ENCODE measurements around the gene IRF8.

The IRF8 gene

GRCh38 chr16:85917959-85918358 lies 19.0 kb downstream of the IRF8 start:
- POLR2A ChIA-PET, result no interaction called here
- CTCF ChIA-PET, result no interaction called here
- H3K9me3 ChIP-seq (ENCODE audit: control extremely low read depth in 1 of 5, control insufficient read depth in 4 of 5, insufficient read depth in 2 of 5, low read depth in 1 of 5, low read length in 4 of 5), result no peaks in the 10 kb centered on the region

GRCh38 chr16:85918436-85918835 lies 19.5 kb downstream of the IRF8 start:
- no peak overlapping the region for H3K4me3 ChIP-seq (ENCODE audit: control insufficient read depth in 1 of 7, extremely low read depth in 1 of 7, insufficient read depth in 4 of 7, low read depth in 2 of 7, low read length in 6 of 7)
- no peak for DNase-seq
- no peak overlapping the region for H3K27ac ChIP-seq (ENCODE audit: insufficient read depth in 1 of 2, low read depth in 1 of 2, low read length in 2 of 2, poor library complexity in 1 of 2, severe bottlenecking in 2 of 2)
- no peaks in the 10 kb centered on the region for H3K9me3 ChIP-seq (ENCODE audit: control extremely low read depth in 1 of 5, control insufficient read depth in 4 of 5, insufficient read depth in 2 of 5, low read depth in 1 of 5, low read length in 4 of 5)
- peaks cover 0 to 8% (median 0%) of the 10 kb centered on the region in 4 experiments for H3K36me3 ChIP-seq (ENCODE audit: control insufficient read depth in 4 of 4, insufficient read depth in 4 of 4, low read length in 3 of 4)
- peaks cover 0 to 12% (median 0%) of the 10 kb centered on the region in 5 experiments for H3K27me3 ChIP-seq (replicated peaks in 2 of 5; ENCODE audit: control insufficient read depth in 4 of 5, insufficient read depth in 5 of 5, low read length in 4 of 5)
- 99% methylated on average over 23 of the region's 30 CpGs for WGBS (ENCODE audit: insufficient coverage)
- POLR2A ChIA-PET, result no interaction called here
- CTCF ChIA-PET, result no interaction called here
- H3K4me1 ChIP-seq (ENCODE audit: control extremely low read depth in 1 of 4, control insufficient read depth in 4 of 4, insufficient read depth in 4 of 4, low read length in 3 of 4), result peaks cover 0 to 33% (median 14%) of the 10 kb centered on the region in 4 experiments

More at GRCh38 chr16:85917959-85918358, 19.0 kb downstream of the IRF8 start:
- H3K36me3 ChIP-seq (ENCODE audit: control insufficient read depth in 4 of 4, insufficient read depth in 4 of 4, low read length in 3 of 4), result peaks cover 0 to 8% (median 0%) of the 10 kb centered on the region in 4 experiments
- 83% methylated on average over 2 of the region's 6 CpGs for WGBS (ENCODE audit: insufficient coverage)
- no peak overlapping the region for H3K27ac ChIP-seq (ENCODE audit: insufficient read depth in 1 of 2, low read depth in 1 of 2, low read length in 2 of 2, poor library complexity in 1 of 2, severe bottlenecking in 2 of 2)
- H3K27me3 ChIP-seq (replicated peaks in 2 of 5; ENCODE audit: control insufficient read depth in 4 of 5, insufficient read depth in 5 of 5, low read length in 4 of 5), result peaks cover 0 to 8% (median 0%) of the 10 kb centered on the region in 5 experiments
- H3K4me3 ChIP-seq (ENCODE audit: control insufficient read depth in 1 of 7, extremely low read depth in 1 of 7, insufficient read depth in 4 of 7, low read depth in 2 of 7, low read length in 6 of 7), result no peak overlapping the region
- H3K4me1 ChIP-seq (ENCODE audit: control extremely low read depth in 1 of 4, control insufficient read depth in 4 of 4, insufficient read depth in 4 of 4, low read length in 3 of 4), result peaks cover 0 to 38% (median 14%) of the 10 kb centered on the region in 4 experiments
- no peak for DNase-seq

DNA sequence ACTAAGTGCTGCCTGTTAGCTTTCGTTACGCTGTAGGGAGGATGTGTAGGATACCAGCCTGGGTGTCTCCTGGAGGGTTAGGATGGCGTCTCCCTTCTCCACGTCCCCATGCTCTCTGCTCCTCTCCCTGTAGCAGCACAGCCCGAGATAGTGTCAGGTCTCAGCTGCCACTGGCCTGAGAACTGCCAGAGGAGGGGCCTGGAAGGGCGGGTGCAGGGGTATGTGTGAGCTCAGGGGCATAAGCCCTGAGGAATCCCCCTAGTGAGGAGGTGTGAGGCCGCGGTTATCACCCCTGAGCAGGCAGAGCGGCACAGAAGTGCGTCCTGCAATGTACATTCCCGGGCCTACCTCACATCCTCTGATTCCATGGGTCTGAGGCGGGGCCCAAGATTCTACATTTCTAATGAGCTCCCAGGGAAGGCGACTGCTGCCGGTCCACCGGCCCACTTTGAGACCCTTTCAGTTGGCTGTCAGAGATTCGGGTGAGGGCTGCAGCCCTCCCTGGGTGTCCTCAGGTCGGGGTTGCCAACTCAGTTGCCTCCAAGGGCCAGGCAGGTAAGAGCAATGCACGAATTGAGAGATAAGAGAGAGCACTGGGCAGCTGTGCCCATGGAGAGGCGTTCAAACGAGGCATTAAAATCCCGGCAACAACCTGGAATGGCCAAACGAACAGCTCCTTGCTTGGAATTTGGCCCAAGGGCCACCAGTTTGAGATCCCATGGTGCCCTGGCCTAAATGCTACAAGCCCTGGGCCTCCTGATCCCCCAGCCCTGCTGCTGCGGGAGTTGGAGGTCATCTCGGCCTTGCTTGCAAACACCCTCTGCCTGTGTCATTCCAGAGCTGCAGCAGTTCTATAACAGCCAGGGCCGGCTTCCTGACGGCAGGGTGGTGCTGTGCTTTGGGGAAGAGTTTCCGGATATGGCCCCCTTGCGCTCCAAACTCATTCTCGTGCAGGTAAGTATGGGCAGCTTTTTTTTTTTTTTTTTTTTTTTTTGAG lies 20.6 kb downstream of the IRF8 start:
- no peak for DNase-seq
- POLR2A ChIA-PET, result no interaction called here
- no peaks in the 10 kb centered on the region for H3K9me3 ChIP-seq (ENCODE audit: control extremely low read depth in 1 of 5, control insufficient read depth in 4 of 5, insufficient read depth in 2 of 5, low read depth in 1 of 5, low read length in 4 of 5)
- no peak overlapping the region for H3K27ac ChIP-seq (ENCODE audit: insufficient read depth in 1 of 2, low read depth in 1 of 2, low read length in 2 of 2, poor library complexity in 1 of 2, severe bottlenecking in 2 of 2)
- H3K36me3 ChIP-seq (ENCODE audit: control insufficient read depth in 4 of 4, insufficient read depth in 4 of 4, low read length in 3 of 4), result peaks cover 0 to 8% (median 0%) of the 10 kb centered on the region in 4 experiments
- no peak overlapping the region for H3K4me3 ChIP-seq (ENCODE audit: control insufficient read depth in 1 of 7, extremely low read depth in 1 of 7, insufficient read depth in 4 of 7, low read depth in 2 of 7, low read length in 6 of 7)
- CTCF ChIA-PET, result no interaction called here
- peaks cover 0 to 13% (median 0%) of the 10 kb centered on the region in 5 experiments for H3K27me3 ChIP-seq (replicated peaks in 2 of 5; ENCODE audit: control insufficient read depth in 4 of 5, insufficient read depth in 5 of 5, low read length in 4 of 5)
- WGBS (ENCODE audit: insufficient coverage), result 97% methylated on average over 28 of the region's 29 CpGs
- H3K4me1 ChIP-seq (ENCODE audit: control extremely low read depth in 1 of 4, control insufficient read depth in 4 of 4, insufficient read depth in 4 of 4, low read length in 3 of 4), result peaks cover 0 to 22% (median 5%) of the 10 kb centered on the region in 4 experiments

GRCh38 chr16:85921026-85921425 lies 22.1 kb downstream of the IRF8 start:
- Histone ChIP-seq H3K27me3 (replicated peaks in 2 of 5; ENCODE audit: control insufficient read depth in 4 of 5, insufficient read depth in 5 of 5, low read length in 4 of 5) (peaks cover 0 to 16% (median 0%) of the 10 kb centered on the region in 5 experiments), H3K9me3 (ENCODE audit: control extremely low read depth in 1 of 5, control insufficient read depth in 4 of 5, insufficient read depth in 2 of 5, low read depth in 1 of 5, low read length in 4 of 5) (peaks cover 0 to 2% (median 0%) of the 10 kb centered on the region in 5 experiments), H3K4me3 (ENCODE audit: control insufficient read depth in 1 of 7, extremely low read depth in 1 of 7, insufficient read depth in 4 of 7, low read depth in 2 of 7, low read length in 6 of 7) (no peak overlapping the region), H3K4me1 (ENCODE audit: control extremely low read depth in 1 of 4, control insufficient read depth in 4 of 4, insufficient read depth in 4 of 4, low read length in 3 of 4) (peaks cover 0 to 8% (median 3%) of the 10 kb centered on the region in 4 experiments), H3K36me3 (ENCODE audit: control insufficient read depth in 4 of 4, insufficient read depth in 4 of 4, low read length in 3 of 4) (peaks cover 0 to 8% (median 0%) of the 10 kb centered on the region in 4 experiments), H3K27ac (ENCODE audit: insufficient read depth in 1 of 2, low read depth in 1 of 2, low read length in 2 of 2, poor library complexity in 1 of 2, severe bottlenecking in 2 of 2) (no peak overlapping the region)
- ChIA-PET POLR2A (no interaction called here), CTCF (interaction anchor here (1.2 kb wide), 1 partner anchor 100 kb away, joined by 3 read pairs; no protein-coding TSS in a partner anchor)
- 98% methylated on average over 14 of the region's 14 CpGs for WGBS (ENCODE audit: insufficient coverage)
- no peak for DNase-seq

- Histone ChIP-seq H3K27ac (ENCODE audit: insufficient read depth in 1 of 2, low read depth in 1 of 2, low read length in 2 of 2, poor library complexity in 1 of 2, severe bottlenecking in 2 of 2) (no peak overlapping the region), H3K4me3 (ENCODE audit: control insufficient read depth in 1 of 7, extremely low read depth in 1 of 7, insufficient read depth in 4 of 7, low read depth in 2 of 7, low read length in 6 of 7) (no peak overlapping the region), H3K36me3 (ENCODE audit: control insufficient read depth in 4 of 4, insufficient read depth in 4 of 4, low read length in 3 of 4) (peaks cover 0 to 8% (median 0%) of the 10 kb centered on the region in 4 experiments), H3K4me1 (ENCODE audit: control extremely low read depth in 1 of 4, control insufficient read depth in 4 of 4, insufficient read depth in 4 of 4, low read length in 3 of 4) (peaks cover 5 to 13% (median 11%) of the 10 kb centered on the region in 4 experiments), H3K9me3 (ENCODE audit: control extremely low read depth in 1 of 5, control insufficient read depth in 4 of 5, insufficient read depth in 2 of 5, low read depth in 1 of 5, low read length in 4 of 5) (peaks cover 0 to 2% (median 0%) of the 10 kb centered on the region in 5 experiments), H3K27me3 (replicated peaks in 2 of 5; ENCODE audit: control insufficient read depth in 4 of 5, insufficient read depth in 5 of 5, low read length in 4 of 5) (peaks cover 0 to 26% (median 1%) of the 10 kb centered on the region in 5 experiments)
- no peak for DNase-seq
- WGBS (ENCODE audit: insufficient coverage), result 93% methylated on average over 20 of the region's 24 CpGs
- CTCF ChIA-PET, result interaction anchor here (0.8 to 1.0 kb wide), 2 partner anchors 14 to 22 kb away, joined by 3 read pairs; no protein-coding TSS in a partner anchor
- POLR2A ChIA-PET, result no interaction called here
Measured at GRCh38 chr16:85923153-85924021, 24.4 kb downstream of the IRF8 start.

- 100% methylated on average over 2 of the region's 3 CpGs for WGBS (ENCODE audit: insufficient coverage)
- Histone ChIP-seq H3K9me3 (ENCODE audit: control extremely low read depth in 1 of 5, control insufficient read depth in 4 of 5, insufficient read depth in 2 of 5, low read depth in 1 of 5, low read length in 4 of 5) (peaks cover 0 to 2% (median 0%) of the 10 kb centered on the region in 5 experiments), H3K36me3 (ENCODE audit: control insufficient read depth in 4 of 4, insufficient read depth in 4 of 4, low read length in 3 of 4) (peaks cover 0 to 3% (median 0%) of the 10 kb centered on the region in 4 experiments), H3K4me1 (ENCODE audit: control extremely low read depth in 1 of 4, control insufficient read depth in 4 of 4, insufficient read depth in 4 of 4, low read length in 3 of 4) (peaks cover 9 to 26% (median 20%) of the 10 kb centered on the region in 4 experiments), H3K27ac (ENCODE audit: insufficient read depth in 1 of 2, low read depth in 1 of 2, low read length in 2 of 2, poor library complexity in 1 of 2, severe bottlenecking in 2 of 2) (no peak overlapping the region), H3K27me3 (replicated peaks in 2 of 5; ENCODE audit: control insufficient read depth in 4 of 5, insufficient read depth in 5 of 5, low read length in 4 of 5) (peaks cover 0 to 33% (median 5%) of the 10 kb centered on the region in 5 experiments), H3K4me3 (ENCODE audit: control insufficient read depth in 1 of 7, extremely low read depth in 1 of 7, insufficient read depth in 4 of 7, low read depth in 2 of 7, low read length in 6 of 7) (no peak overlapping the region)
- DNase-seq, result no peak
- ChIA-PET CTCF (interaction anchor here (1.0 kb wide), 1 partner anchor 9 kb away, joined by 5 read pairs; no protein-coding TSS in a partner anchor), POLR2A (no interaction called here)
Measured at GRCh38 chr16:85924675-85925074, 25.7 kb downstream of the IRF8 start.

All from common myeloid progenitor, CD34-positive (primary cell).